GM18861 (cell line): ENCODE data around the gene SRI.
"Not testable (repeated sequence)": the region's sequence is repeated elsewhere in the genome, so short reads cannot be mapped to it uniquely, and the experiment has no call there.

Experiments used
- ATAC-seq: cut with Tn5 transposase; IDR thresholded peaks from one replicate; pipeline ENCODE4 v1.9.1; 2021; ENCODE audit not compliant: unreplicated experiment

The SRI gene

DNA sequence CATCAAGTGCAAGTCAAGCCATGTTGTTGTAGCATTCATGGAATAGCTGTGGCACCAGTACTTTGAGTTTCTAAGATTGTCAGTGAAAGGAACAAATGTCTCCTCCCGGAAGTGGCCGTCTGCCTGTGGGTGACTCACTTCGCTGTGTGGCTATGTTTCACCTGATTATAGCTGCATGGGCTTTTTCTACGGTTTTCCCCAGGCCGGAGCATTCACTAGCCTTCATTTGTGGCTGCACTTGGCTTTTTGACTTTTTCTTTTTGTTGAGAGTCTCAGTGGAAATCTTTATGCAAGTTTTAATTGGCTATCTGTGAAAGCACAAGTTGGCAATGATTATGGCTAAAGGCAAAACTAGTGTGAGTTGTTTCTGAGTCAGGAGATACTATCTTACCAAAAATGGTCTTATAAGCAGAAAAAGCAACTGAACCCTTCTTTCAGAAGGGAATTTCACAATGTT lies 35.0 kb downstream of the SRI start:
- ATAC-seq = no peak

DNA sequence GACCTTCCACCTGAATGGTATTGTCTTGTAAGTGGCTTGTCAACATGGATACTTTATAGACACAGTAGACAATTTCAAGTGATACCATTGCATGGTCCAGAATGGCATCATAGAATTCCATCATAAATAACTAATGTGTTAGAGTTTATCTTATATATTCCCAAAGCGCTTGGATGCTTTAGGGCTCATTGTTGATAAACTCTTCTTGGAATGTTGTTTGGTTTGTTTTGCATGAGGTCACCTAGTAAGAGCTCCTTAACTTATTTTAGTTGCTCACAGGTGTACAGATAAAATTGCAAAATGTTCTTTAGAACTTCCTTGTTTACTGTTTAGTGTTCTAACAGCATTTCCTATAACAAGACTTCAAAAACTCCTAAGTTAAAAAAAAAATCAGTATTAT lies 36.8 kb downstream of the SRI start:
- no peak for ATAC-seq

DNA sequence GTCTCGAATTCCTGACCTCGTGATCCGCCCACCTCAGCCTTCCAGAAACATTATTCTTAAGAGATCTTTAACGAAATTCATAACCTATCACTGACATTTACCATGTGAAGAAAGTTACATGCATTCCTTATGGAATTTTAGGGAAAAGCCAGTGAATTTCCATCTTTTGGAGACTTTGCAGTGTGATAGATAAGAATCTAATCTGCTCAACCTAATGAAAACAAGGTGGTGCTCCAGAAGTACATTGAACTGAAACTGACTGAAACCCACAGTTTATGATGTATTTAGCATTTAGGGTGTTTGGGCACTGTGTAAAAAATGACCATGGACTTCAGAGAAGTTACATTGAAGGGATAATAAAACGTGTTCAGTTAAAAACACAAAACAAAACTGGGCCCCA lies 43.6 kb downstream of the SRI start:
- ATAC-seq = no peak

DNA sequence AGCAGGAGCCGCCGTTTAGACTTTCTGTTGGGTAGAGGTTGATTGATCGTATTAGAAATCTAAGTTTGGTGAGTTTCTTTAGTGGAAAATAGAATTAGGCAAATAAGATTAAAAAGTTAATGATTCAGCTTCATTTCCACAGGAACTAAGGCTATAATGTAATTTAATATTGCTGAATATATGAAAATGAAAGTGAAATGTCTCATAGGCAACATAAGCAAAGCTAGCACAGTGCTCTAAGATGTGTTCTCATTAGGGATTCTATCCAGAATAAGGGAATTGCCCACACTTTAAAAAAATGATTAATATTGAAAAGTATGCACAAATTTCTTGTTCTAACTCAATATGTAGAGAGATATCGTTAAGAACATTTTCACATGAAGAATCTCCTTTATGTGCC lies 47.0 kb downstream of the SRI start:
- ATAC-seq = no peak

DNA sequence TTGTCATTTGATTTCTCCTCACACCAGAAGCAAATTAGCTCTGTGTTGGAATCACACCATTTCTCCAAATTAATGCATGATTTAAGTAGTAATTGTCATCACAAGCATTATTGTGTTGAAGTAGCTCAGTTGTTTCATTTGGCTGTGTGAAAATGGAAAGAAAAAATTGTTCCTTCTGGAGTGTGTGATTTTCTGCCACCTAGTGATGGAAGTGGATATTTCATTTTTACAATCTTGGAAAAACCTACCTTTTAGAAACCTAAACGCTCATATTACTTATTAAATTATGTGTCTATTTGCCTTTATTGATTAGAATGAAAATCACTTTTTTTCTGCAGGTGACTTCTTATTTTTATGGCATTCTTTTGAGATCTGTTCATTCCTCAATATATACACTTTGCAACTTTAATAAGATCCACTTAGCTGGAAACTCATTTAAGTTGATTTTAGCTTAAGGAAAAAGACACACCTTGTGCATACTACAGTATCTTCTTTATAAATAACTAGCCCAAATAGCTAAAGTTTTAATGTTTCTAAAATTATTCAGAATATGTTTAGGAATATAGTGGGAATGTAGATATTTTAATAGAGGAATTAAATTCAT lies 50.0 kb downstream of the SRI start:
- ATAC-seq = no peak

DNA sequence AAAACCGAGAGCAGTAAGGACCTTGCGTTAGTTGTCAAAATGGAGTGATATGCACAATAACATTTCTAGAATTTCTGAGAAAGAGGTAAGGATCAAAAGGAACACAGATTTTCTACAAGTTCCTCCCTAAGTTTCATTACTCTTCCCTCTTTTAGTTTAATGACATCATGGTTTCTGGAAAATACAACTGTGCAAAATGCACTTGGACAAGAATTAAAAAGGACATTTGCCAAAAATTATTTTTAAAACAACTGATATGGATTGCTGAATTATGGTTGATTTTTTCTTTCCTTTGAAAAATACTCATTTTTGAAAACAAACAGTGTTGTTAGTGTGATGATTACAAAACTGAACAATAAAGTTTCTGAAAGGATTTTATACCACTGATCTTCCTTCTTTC lies 52.1 kb downstream of the SRI start:
- no peak for ATAC-seq

DNA sequence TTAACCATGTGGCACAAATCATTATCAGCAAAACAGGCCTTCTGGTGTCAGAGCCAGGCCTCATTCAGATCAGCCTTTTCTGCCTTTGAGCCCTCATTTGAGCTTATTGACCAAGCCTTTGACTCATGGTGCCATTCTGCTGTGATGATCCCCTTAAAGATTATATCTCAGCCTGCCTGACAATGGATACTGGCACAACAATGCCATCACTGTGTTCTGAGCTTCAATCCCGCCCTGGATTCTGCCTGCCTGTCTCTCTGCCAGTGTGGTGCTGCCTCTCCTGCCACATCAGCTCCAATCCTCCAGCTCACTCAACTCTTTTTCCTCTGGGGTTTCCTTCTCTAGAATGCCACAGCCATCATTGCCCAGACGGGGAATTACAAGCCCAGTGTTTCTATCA lies 52.6 kb downstream of the SRI start:
- ATAC-seq = no peak

DNA sequence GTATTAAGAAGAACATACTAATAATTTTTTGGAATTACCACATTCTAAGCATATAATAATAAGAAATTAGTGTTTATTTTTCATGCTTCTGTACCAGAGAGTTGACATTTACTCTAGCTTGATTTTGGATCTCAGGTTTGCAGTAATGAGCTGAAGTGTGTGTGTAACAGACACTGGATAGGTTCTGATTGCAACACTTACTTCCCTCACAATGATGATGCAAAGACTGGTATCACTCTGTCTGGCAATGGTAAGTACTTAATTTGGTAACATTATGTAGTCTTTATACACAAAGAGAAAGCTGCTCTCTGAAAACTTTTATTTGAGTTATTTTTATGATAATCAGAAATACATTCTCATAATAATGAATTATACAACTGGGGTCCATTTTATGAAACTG lies 54.1 kb downstream of the SRI start:
- no peak for ATAC-seq

DNA sequence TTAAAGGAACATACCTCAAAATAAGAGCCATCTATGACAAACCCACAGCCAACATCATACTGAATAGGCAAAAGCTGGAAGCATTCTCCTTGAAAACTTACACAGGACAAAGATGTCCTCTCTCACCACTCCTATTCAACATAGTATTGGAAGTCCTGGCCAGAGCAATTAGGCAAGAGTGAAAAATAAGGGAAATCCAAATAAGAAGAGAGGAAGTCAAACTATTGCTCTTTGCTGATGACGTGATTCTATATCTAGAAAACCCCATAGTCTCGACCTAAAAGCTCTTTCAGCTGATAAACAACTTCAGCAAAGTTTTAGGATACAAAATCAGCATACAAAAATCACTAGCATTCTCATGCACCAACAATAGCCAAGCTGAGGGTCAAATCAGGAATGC lies 60.1 kb downstream of the SRI start:
- ATAC-seq = not testable (repeated sequence)

DNA sequence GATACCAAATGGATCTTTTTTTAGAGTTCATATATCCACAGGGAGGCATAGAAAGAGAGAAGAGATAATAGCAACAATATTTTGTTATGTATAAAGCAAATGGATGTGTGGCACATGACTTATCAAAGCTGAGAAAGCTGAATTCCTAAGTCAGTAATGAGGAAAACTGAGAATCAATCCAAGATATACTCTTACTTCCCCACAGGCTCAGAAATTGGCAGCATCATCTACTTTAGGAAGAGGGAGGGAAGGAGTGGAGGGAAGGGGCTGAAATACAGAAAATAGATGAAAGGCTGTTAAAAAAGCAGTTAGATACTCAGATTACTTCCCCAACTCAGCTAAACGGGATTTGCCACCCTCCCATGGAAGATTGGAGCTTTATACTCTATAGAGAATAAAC lies 63.5 kb downstream of the SRI start:
- no peak for ATAC-seq

DNA sequence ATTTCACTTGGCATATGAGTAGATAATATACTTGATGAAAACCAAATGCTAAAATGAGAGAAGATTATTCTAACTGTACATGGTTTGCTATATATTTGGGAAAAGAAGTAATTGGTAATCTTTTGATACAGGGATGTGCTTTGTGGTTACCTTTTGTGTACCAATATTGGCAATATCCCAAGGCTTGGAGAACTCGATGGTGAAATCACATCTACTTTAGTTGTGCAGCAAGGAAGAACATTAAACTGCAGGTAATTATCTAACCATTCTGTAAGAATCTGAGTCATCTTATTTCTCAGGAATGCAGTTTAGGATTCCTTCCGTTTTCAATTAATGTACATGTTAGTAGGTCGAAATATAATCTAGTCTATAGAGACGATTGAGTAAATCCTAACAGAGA lies 64.1 kb downstream of the SRI start:
- ATAC-seq = no peak
